ENCODE data around the gene HGS.

Gene HGS

DNA sequence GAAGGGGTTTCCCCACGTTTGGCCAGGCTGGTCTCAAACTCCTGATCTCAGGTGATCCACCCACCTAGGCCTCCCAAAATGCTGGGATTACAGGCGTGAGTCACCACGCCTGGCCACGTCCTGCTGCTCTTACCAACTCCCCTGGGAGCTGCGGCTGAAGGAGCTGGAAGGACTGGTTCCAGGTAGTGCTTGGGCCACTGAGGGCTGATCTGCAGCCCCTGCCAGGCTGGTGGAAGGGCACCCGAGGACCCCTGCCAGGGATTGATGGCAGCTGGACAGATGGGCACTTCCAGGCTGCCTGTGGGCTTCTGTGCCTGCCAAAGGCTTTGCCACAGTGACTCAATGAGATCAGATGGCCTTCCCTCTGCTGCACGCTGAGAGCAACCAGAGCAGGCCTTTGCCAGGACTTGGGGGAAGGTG, 19.8 kb upstream of the HGS start:
- TF ChIP-seq CTCF (conservative IDR thresholded peaks at IDR 0.05; ENCODE audit: low read depth) = no peak
- no peak for DNase-seq (ENCODE audit: low spot score)
- ChIA-PET POLR2A (ENCODE audit: low non-redundant PET) (no interaction called here), CTCF (no interaction called here)
- H3K27ac ChIP-seq = peak overlapping the region; percentile 86

- peak overlapping the region; percentile 86 for H3K27ac ChIP-seq
- POLR2A ChIA-PET (ENCODE audit: low non-redundant PET) = interaction anchor here (0.8 to 1.6 kb wide), 2 partner anchors 9 to 29 kb away, joined by 3 to 4 read pairs; partner anchors contain the start of gene PDE6G
- DNase-seq (ENCODE audit: low spot score) = peak; percentile 20
- CTCF ChIA-PET = no interaction called here
- no peak for TF ChIP-seq CTCF (conservative IDR thresholded peaks at IDR 0.05; ENCODE audit: low read depth)
Measured at GRCh38 chr17:81665205-81666091, 18.4 kb upstream of the HGS start.

DNA sequence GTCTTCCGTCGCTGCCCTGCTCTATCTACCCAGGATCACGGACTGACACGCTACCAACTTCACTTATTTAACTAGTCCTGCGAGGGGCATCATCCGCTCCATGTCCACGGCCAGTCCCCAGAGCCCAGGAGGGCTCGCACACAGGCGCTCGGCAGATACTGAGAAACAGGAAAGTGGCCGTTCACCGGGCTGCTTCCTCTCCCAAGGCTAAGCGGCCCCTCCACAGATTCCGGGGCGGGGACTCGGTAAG, 17.8 kb upstream of the HGS start:
- ChIA-PET POLR2A (ENCODE audit: low non-redundant PET) (interaction anchor here (1.6 kb wide), 1 partner anchor 10 kb away, joined by 3 read pairs; the partner anchor contains the start of gene PDE6G), CTCF (no interaction called here)
- H3K27ac ChIP-seq = peak overlapping the region; percentile 86
- TF ChIP-seq CTCF (conservative IDR thresholded peaks at IDR 0.05; ENCODE audit: low read depth) = no peak
- no peak for DNase-seq (ENCODE audit: low spot score)

GRCh38 chr17:81666342-81667191, 17.2 kb upstream of the HGS start, which contains the start of the genes CCDC137 and OXLD1:
Gene CCDC137 (plus strand): TSS chr17:81666737. CDS start chr17:81666767, 30 bp downstream.
Gene OXLD1 (minus strand): TSS chr17:81666605. CDS start chr17:81666577, 28 bp downstream.
- no peak for TF ChIP-seq CTCF (conservative IDR thresholded peaks at IDR 0.05; ENCODE audit: low read depth)
- CTCF ChIA-PET = interaction anchor here (0.6 kb wide), 1 partner anchor 10 kb away, joined by 4 read pairs; no protein-coding TSS in a partner anchor
- DNase-seq (ENCODE audit: low spot score) = peak; percentile 95
- POLR2A ChIA-PET (ENCODE audit: low non-redundant PET) = interaction anchor here (0.6 to 1.6 kb wide), 4 partner anchors 10 to 191 kb away, joined by 3 to 5 read pairs (median 3); partner anchors contain the start of genes ARL16, HGS and PDE6G
- H3K27ac ChIP-seq = peak within 1 kb of the TSS; percentile 86

GRCh38 chr17:81667754-81668153, 16.1 kb upstream of the HGS start:
- POLR2A ChIA-PET (ENCODE audit: low non-redundant PET) = no interaction called here
- no peak for DNase-seq (ENCODE audit: low spot score)
- TF ChIP-seq CTCF (conservative IDR thresholded peaks at IDR 0.05; ENCODE audit: low read depth) = no peak
- CTCF ChIA-PET = interaction anchor here (0.6 kb wide), 1 partner anchor 486 kb away, joined by 3 read pairs; no protein-coding TSS in a partner anchor
- H3K27ac ChIP-seq = peak overlapping the region; percentile 86

DNA sequence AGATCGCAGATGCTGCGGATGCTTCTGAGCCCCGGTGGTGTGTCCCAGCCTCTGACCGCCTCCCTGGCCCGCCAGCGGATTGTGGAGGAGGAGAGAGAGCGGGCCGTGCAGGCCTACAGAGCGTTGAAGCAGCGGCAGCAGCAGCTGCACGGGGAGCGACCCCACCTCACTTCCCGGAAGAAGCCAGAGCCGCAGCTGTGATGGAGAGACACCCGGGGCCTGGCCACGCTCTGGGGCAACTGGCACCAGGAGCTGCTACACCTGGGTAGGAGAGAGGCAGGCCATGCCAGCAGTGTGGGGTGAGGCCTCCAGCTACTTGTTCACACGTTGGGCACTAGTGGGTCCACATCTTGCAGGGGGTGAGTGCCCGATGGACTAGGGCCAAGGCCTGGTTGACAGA, 11.3 kb upstream of the HGS start:
- no peak for DNase-seq (ENCODE audit: low spot score)
- CTCF ChIA-PET = no interaction called here
- POLR2A ChIA-PET (ENCODE audit: low non-redundant PET) = no interaction called here
- H3K27ac ChIP-seq = peak overlapping the region; percentile 51
- TF ChIP-seq CTCF (conservative IDR thresholded peaks at IDR 0.05; ENCODE audit: low read depth) = no peak
